NCI-H345 (cell line): Measurements from ENCODE around the gene PKP1.

Experiments
- DNase-seq: peaks from one replicate; lab custom pipeline; 2025; lab: John Stamatoyannopoulos, UW

PKP1 gene

GRCh38 chr1:201351617-201352016, 68.3 kb downstream of the PKP1 start:
- DNase-seq, result no peak

- peak; percentile 45 for DNase-seq
These were observed 70.1 kb downstream of the PKP1 start for GRCh38 chr1:201353186-201353940.

- DNase-seq, result no peak
These were observed 71.0 kb downstream of the PKP1 start for GRCh38 chr1:201354151-201354900.

GRCh38 chr1:201354901-201355295, 71.6 kb downstream of the PKP1 start:
- DNase-seq, result no peak

- no peak for DNase-seq
These were observed 72.2 kb downstream of the PKP1 start for GRCh38 chr1:201355471-201355870.

GRCh38 chr1:201356236-201356635, 72.9 kb downstream of the PKP1 start:
- no peak for DNase-seq

GRCh38 chr1:201356701-201357100, 73.4 kb downstream of the PKP1 start:
- no peak for DNase-seq

GRCh38 chr1:201357211-201357610, 73.9 kb downstream of the PKP1 start:
- no peak for DNase-seq

GRCh38 chr1:201357636-201358348, 74.5 kb downstream of the PKP1 start:
- DNase-seq, result no peak

- no peak for DNase-seq
These were observed 75.3 kb downstream of the PKP1 start for GRCh38 chr1:201358596-201358995.

- DNase-seq, result no peak
These were observed 75.9 kb downstream of the PKP1 start for GRCh38 chr1:201359031-201359872.

GRCh38 chr1:201359873-201360210, 76.5 kb downstream of the PKP1 start:
- DNase-seq, result no peak

GRCh38 chr1:201360486-201360885, 77.2 kb downstream of the PKP1 start:
- no peak for DNase-seq

- DNase-seq, result no peak
These were observed 77.8 kb downstream of the PKP1 start for GRCh38 chr1:201360901-201361651.

- DNase-seq, result peak; percentile 54
These were observed 78.6 kb downstream of the PKP1 start for GRCh38 chr1:201361652-201362504.

GRCh38 chr1:201362906-201363305, 79.6 kb downstream of the PKP1 start:
- DNase-seq, result no peak

- DNase-seq, result no peak
These were observed 80.2 kb downstream of the PKP1 start for GRCh38 chr1:201363467-201363866.

GRCh38 chr1:201364808-201365105, 81.5 kb downstream of the PKP1 start:
- DNase-seq, result no peak

GRCh38 chr1:201365251-201365650, 81.9 kb downstream of the PKP1 start:
- DNase-seq, result no peak

GRCh38 chr1:201366696-201367095, 83.4 kb downstream of the PKP1 start:
- DNase-seq, result no peak

GRCh38 chr1:201369209-201369608, 85.9 kb downstream of the PKP1 start:
- DNase-seq, result no peak
